ENCODE data around the gene TXNDC11.

DNA sequence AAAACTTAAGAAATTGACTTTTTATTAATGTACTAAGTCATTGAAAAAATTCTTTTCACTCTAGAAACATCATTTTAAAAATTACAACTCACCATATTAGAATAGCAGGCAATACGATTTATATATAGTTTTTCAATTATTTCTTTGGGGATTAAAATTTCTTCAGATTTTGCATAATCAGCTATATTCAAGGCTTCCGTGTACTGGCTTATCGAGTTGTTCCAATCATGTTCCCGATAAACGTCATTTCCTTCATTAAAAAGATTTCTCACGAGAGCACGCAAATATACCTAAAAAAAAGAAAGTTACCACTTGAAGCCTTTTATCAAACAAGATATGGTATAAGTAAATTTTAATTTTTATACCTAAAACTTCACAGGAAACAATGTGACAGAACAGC is 36.4 kb upstream of the TXNDC11 start:
- TF ChIP-seq CTCF (IDR thresholded peaks at IDR 0.05; ENCODE audit: low read depth, low read length) (no peak), POLR2A (IDR thresholded peaks at IDR 0.05; ENCODE audit: extremely low read depth, insufficient read length) (no peak), MAX (IDR thresholded peaks at IDR 0.05; ENCODE audit: low read depth, low read length) (no peak)

Data from NB4 (cell line).